HEK293 (cell line): Measurements from ENCODE around the gene ANKRD65.
"Not testable (repeated sequence)": the region's sequence is repeated elsewhere in the genome, so short reads cannot be mapped to it uniquely, and the experiment has no call there.

ENCODE experiments used
- CTCF ChIA-PET: fragments of 350-600 bp; formaldehyde crosslinking; extraction: SDS; loops from one replicate; lab custom pipeline; 2021; ENCODE audit warnings: antibody characterized with exemption; lab: Yijun Ruan, JAX
- POLR2A ChIA-PET: fragments of 300-600 bp; formaldehyde crosslinking; extraction: SDS; loops from one replicate; lab custom pipeline; 2020; ENCODE audit warnings: antibody characterized with exemption, inconsistent platforms; lab: Yijun Ruan, JAX
- H3K27ac ChIP-seq: fragments of 200-500 bp; sonication (Bioruptor generic); 2 replicates; pipeline ENCODE4 v1.5.1; 2014; ENCODE audit warnings: low read depth, low read length, control low read depth, inconsistent platforms; ENCODE audit errors: extremely low read depth
- H3K36me3 ChIP-seq, 2 experiments: fragments of 200-500 bp in 1 of 2; sonication (Bioruptor generic) in 1 of 2; 1 replicate in 1 of 2; 2 replicates in 1 of 2; pipeline ENCODE4 v1.5.1; 2014 to 2017; ENCODE audit warnings: inconsistent platforms in 2 of 2, low read length in 2 of 2; ENCODE audit not compliant: control insufficient read depth in 2 of 2, insufficient read depth in 1 of 2
- H3K4me1 ChIP-seq: fragments of 200-500 bp; sonication (Bioruptor generic); 2 replicates; pipeline ENCODE4 v1.5.1; 2014; ENCODE audit warnings: mild to moderate bottlenecking, low read length, inconsistent platforms; ENCODE audit not compliant: control insufficient read depth, insufficient read depth
- H3K4me3 ChIP-seq: 2 replicates; pipeline ENCODE4 v1.5.1; 2011; ENCODE audit warnings: low read depth, mild to moderate bottlenecking, control low read depth, low read length, moderate library complexity
- H3K9me3 ChIP-seq: fragments of 200-500 bp; sonication (Bioruptor generic); 2 replicates; pipeline ENCODE4 v1.5.1; 2014; ENCODE audit warnings: low read depth, low read length, inconsistent platforms; ENCODE audit not compliant: control insufficient read depth, insufficient read depth
- HIC1 ChIP-seq: fragments of 450-650 bp; formaldehyde crosslinking; IDR thresholded peaks from 2 replicates; pipeline ENCODE4 v1.5.1; 2016; ENCODE audit warnings: missing biosample characterization, missing genetic modification characterization
- HOXD13 ChIP-seq: sonication (generic); formaldehyde crosslinking; IDR thresholded peaks from 2 replicates; pipeline ENCODE4 v1.8.0; 2022; ENCODE audit warnings: missing genetic modification reagents, borderline replicate concordance
- MZF1 ChIP-seq: fragments of 450-650 bp; formaldehyde crosslinking; IDR thresholded peaks from 2 replicates; pipeline ENCODE4 v1.5.1; 2017; ENCODE audit warnings: missing biosample characterization, missing genetic modification characterization, borderline replicate concordance
- RBAK ChIP-seq: fragments of 450-650 bp; formaldehyde crosslinking; IDR thresholded peaks from 2 replicates; pipeline ENCODE4 v1.5.1; 2016; ENCODE audit warnings: missing biosample characterization, missing genetic modification characterization
- ZFP3 ChIP-seq: fragments of 450-650 bp; formaldehyde crosslinking; IDR thresholded peaks from 2 replicates; pipeline ENCODE4 v1.5.1; 2016; ENCODE audit warnings: low read depth, missing biosample characterization, missing genetic modification characterization
- ZFP69B ChIP-seq: fragments of 450-650 bp; formaldehyde crosslinking; IDR thresholded peaks from 2 replicates; pipeline ENCODE4 v1.5.1; 2016; ENCODE audit warnings: missing biosample characterization, missing genetic modification characterization
- ZNF18 ChIP-seq: fragments of 450-650 bp; formaldehyde crosslinking; IDR thresholded peaks from 2 replicates; pipeline ENCODE4 v1.5.1; 2016; ENCODE audit warnings: missing biosample characterization, missing genetic modification characterization
- ZNF37A ChIP-seq: fragments of 450-650 bp; IDR thresholded peaks from 2 replicates; pipeline ENCODE4 v1.5.1; 2018; ENCODE audit warnings: missing biosample characterization, missing genetic modification characterization
- ZNF624 ChIP-seq: fragments of 450-650 bp; formaldehyde crosslinking; IDR thresholded peaks from 2 replicates; pipeline ENCODE4 v1.5.1; 2017; ENCODE audit warnings: missing biosample characterization, missing genetic modification characterization
- ZNF776 ChIP-seq: fragments of 450-650 bp; formaldehyde crosslinking; IDR thresholded peaks from 2 replicates; pipeline ENCODE4 v1.5.0; 2017; ENCODE audit warnings: missing biosample characterization, missing genetic modification characterization, borderline replicate concordance
- ZSCAN16 ChIP-seq: fragments of 450-650 bp; formaldehyde crosslinking; IDR thresholded peaks from 2 replicates; pipeline ENCODE4 v1.5.1; 2016; ENCODE audit warnings: missing biosample characterization, missing genetic modification characterization
- TF ChIP-seq, protein P1 (sequence below): fragments of 450-650 bp; formaldehyde crosslinking; IDR thresholded peaks from 2 replicates; pipeline ENCODE4 v1.5.1; 2016; ENCODE audit warnings: missing biosample characterization, missing genetic modification characterization

ANKRD65 gene

DNA sequence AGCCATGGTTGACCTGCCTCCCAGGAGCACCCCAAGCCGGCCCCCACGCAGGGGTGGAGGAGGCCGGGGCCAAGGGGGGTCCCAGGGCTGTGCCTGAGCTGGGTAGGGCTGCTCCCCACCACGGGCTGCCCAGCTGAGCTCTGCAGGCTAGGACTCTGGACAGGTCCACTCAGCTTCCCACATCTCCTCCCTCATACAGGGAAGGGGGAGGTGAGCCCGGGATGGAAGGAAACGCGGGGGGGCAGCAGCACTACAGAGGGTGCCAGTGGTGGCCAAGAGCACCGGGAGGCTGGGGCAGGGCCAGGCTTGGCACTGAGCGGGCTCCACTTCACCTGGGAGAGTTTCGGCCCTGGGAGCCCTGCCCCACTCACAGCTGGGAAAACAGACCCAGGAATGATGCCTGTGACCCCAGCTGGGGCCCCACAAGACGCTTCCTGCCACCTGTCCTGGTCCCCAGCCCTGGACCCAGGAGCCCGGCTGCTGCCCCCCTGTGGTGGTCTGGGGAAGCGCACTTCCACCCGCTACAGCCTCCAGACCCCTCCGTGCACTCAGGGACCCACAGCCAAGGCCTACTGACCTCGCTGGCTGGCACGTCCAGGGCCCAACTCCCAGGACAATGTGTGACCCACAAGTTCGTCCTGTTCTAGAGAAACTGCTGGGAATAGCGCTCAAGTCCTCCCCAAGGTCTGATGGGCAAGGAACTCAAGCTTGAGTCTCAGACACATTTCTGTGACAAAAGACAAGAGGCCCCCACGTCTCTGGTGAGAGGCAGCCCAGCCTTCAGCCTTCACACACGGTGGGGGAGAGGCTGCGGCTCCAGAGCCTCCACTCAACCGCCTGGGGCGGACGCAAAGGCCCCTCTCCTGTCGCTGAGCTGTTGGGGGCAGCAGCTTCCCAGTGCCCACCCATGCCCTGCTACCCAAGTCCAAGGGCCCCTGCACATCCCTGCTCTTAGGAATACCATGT lies 49.0 kb downstream of the ANKRD65 start (continued):
- no peak for TF ChIP-seq ZNF624
- TF ChIP-seq ZFP69B (tag by site-specific recombination): peak; percentile 79
- TF ChIP-seq, protein P1, sequence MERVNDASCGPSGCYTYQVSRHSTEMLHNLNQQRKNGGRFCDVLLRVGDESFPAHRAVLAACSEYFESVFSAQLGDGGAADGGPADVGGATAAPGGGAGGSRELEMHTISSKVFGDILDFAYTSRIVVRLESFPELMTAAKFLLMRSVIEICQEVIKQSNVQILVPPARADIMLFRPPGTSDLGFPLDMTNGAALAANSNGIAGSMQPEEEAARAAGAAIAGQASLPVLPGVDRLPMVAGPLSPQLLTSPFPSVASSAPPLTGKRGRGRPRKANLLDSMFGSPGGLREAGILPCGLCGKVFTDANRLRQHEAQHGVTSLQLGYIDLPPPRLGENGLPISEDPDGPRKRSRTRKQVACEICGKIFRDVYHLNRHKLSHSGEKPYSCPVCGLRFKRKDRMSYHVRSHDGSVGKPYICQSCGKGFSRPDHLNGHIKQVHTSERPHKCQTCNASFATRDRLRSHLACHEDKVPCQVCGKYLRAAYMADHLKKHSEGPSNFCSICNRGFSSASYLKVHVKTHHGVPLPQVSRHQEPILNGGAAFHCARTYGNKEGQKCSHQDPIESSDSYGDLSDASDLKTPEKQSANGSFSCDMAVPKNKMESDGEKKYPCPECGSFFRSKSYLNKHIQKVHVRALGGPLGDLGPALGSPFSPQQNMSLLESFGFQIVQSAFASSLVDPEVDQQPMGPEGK (tag by site-specific recombination): 0 out of 2 replicates have a peak, but pooled peaks have one; percentile 42

DNA sequence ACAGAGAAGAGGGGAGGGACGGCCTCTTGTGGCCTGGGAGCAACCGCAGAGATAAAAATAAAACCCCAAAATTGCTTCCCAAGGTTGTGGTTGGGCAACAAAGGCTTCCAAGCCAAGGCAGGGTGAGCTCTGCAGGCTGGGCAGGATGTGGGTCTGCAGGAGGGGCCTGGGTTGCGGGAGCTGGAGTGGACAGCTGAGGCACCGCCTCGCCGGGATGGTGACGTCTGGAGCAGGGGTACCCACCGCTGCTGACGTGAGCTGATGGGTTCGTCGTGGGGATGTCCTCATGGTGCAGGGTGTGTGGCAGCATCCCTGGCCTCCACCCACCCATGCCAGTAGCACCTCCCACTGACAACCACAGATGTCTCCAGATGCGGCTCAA lies 49.7 kb downstream of the ANKRD65 start:
- TF ChIP-seq HOXD13 (CRISPR knock-in tag): no peak
- TF ChIP-seq ZNF37A (tag by site-specific recombination): no peak
- TF ChIP-seq ZSCAN16: no peak
- POLR2A ChIA-PET: interaction anchor here (1.0 to 1.5 kb wide), 2 partner anchors 18 to 62 kb away, joined by 3 read pairs; no protein-coding TSS in a partner anchor
- Histone ChIP-seq H3K27ac (no peak overlapping the region), H3K4me3 (no peak overlapping the region), H3K9me3 (no peaks in the 10 kb centered on the region), H3K36me3 (peaks cover 0 to 37% of the 10 kb centered on the region in 2 experiments; a peak in 2 of 3 replicates), H3K4me1 (peaks cover 4% of the 10 kb centered on the region; the same call in 1 of the 2 replicates)
- CTCF ChIA-PET: interaction anchor here (0.7 to 2.8 kb wide), 12 partner anchors 8 to 95 kb away, joined by 3 to 18 read pairs (median 4); no protein-coding TSS in a partner anchor

DNA sequence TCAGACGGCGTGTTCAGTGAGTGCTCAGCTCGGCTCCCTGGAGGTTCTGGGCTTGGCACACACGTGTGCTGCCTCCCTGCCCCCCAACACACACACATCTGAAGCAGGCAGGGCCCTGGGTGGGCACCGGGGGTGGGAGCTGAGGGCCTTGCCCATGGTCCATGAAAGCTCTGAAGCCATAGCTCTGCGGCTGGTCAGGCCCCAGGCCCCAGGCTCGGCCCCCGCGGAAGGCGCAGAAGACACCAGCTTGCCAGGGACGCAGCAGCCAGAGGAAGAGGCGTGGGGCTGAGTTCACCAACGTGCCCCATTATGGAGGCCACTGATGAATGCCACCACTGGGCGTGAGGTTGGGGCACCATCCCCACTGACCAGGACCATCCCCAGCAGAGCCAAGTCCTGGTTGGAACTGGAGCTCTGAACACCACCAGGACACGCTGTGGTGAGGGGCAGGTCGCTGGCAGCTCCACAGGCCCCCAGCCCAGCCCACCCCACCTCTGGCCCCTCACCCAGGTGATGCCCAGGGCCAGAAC lies 50.2 kb downstream of the ANKRD65 start:
- CTCF ChIA-PET: interaction anchor here (1.1 to 2.0 kb wide), 3 partner anchors 8 to 38 kb away, joined by 4 to 15 read pairs (median 5); no protein-coding TSS in a partner anchor
- H3K4me1 ChIP-seq: peaks cover 4% of the 10 kb centered on the region; the same call in 1 of the 2 replicates
- H3K27ac ChIP-seq: no peak overlapping the region
- POLR2A ChIA-PET: interaction anchor here (0.8 to 1.0 kb wide), 2 partner anchors 17 to 71 kb away, joined by 3 read pairs; no protein-coding TSS in a partner anchor
- no peaks in the 10 kb centered on the region for H3K9me3 ChIP-seq
- H3K4me3 ChIP-seq: no peak overlapping the region
- H3K36me3 ChIP-seq: peaks cover 0 to 33% of the 10 kb centered on the region in 2 experiments; a peak in 2 of 3 replicates
- TF ChIP-seq RBAK (tag by site-specific recombination) (no peak), ZNF18 (tag by site-specific recombination) (no peak), MZF1 (no peak), ZNF776 (tag by site-specific recombination) (no peak), ZFP3 (tag by site-specific recombination) (no peak), HIC1 (tag by site-specific recombination) (no peak)

DNA sequence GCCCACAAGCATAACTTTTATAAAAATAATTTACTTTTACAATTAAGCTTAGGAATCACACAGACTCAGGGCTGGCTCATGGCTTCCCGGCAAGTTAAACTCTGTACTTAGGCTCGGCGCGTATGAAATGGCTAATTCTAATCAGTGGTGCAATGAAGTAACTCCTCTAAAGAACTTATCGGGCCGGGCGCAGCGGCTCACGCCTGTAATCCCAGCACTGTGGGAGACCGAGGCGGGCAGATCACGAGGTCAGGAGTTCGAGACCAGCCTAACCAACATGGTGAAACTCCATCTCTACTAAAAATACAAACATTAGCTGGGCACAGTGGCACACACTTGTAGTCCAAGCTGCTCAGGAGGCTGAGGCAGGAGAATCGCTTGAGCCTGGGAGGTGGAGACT lies 51.0 kb downstream of the ANKRD65 start:
- CTCF ChIA-PET: interaction anchor here (0.7 to 1.0 kb wide), 3 partner anchors 72 to 386 kb away, joined by 3 to 4 read pairs (median 3); no protein-coding TSS in a partner anchor
- H3K36me3 ChIP-seq: peaks cover 0 to 33% of the 10 kb centered on the region in 2 experiments; a peak in 2 of 3 replicates
- POLR2A ChIA-PET: interaction anchor here (0.7 to 0.8 kb wide), 2 partner anchors 65 to 70 kb away, joined by 3 to 4 read pairs; no protein-coding TSS in a partner anchor
- H3K9me3 ChIP-seq, H3K27ac ChIP-seq, H3K4me1 ChIP-seq, H3K4me3 ChIP-seq: not testable (repeated sequence)
